ENCODE measurements around the gene PTPRN2. TPM values are rescaled to one million over a fixed set of nuclear protein-coding genes. Genes with fewer than 3 reads are reported as not detected.

PTPRN2 gene
- total RNA-seq, 1 donor from 2014 or later, result 11.4 TPM

- no peak overlapping the region for H3K4me3 Mint-ChIP-seq (ENCODE audit: low read depth)
- TF ChIP-seq CTCF (IDR thresholded peaks at IDR 0.05; ENCODE audit: unreplicated experiment), result no peak
- no peaks in the 10 kb centered on the region for H3K9me3 Mint-ChIP-seq (ENCODE audit: low read depth)
- H3K4me1 Mint-ChIP-seq (ENCODE audit: low read depth), result no peaks in the 10 kb centered on the region
- H3K36me3 Mint-ChIP-seq (ENCODE audit: insufficient read depth), result no peaks in the 10 kb centered on the region
- no peak for DNase-seq (ENCODE audit: low spot score, unreplicated experiment)
- H3K27ac Mint-ChIP-seq, result no peak overlapping the region
- H3K27me3 Mint-ChIP-seq, result no peaks in the 10 kb centered on the region
Observed at GRCh38 chr7:158077151-158077840, 510.3 kb downstream of the PTPRN2 start.

GRCh38 chr7:158076656-158077055 is 511.0 kb downstream of the PTPRN2 start:
- Mint-ChIP-seq H3K36me3 (ENCODE audit: insufficient read depth) (no peaks in the 10 kb centered on the region), H3K9me3 (ENCODE audit: low read depth) (no peaks in the 10 kb centered on the region), H3K27ac (no peak overlapping the region), H3K27me3 (no peaks in the 10 kb centered on the region), H3K4me1 (ENCODE audit: low read depth) (no peaks in the 10 kb centered on the region), H3K4me3 (ENCODE audit: low read depth) (no peak overlapping the region)
- no peak for TF ChIP-seq CTCF (IDR thresholded peaks at IDR 0.05; ENCODE audit: unreplicated experiment)
- DNase-seq (ENCODE audit: low spot score, unreplicated experiment), result no peak

GRCh38 chr7:158076215-158076614 is 511.4 kb downstream of the PTPRN2 start:
- DNase-seq (ENCODE audit: low spot score, unreplicated experiment), result no peak
- Mint-ChIP-seq H3K27me3 (no peaks in the 10 kb centered on the region), H3K9me3 (ENCODE audit: low read depth) (no peaks in the 10 kb centered on the region), H3K4me3 (ENCODE audit: low read depth) (no peak overlapping the region), H3K27ac (no peak overlapping the region), H3K36me3 (ENCODE audit: insufficient read depth) (no peaks in the 10 kb centered on the region), H3K4me1 (ENCODE audit: low read depth) (no peaks in the 10 kb centered on the region)
- TF ChIP-seq CTCF (IDR thresholded peaks at IDR 0.05; ENCODE audit: unreplicated experiment), result no peak

GRCh38 chr7:158075633-158076001 is 512.0 kb downstream of the PTPRN2 start:
- H3K36me3 Mint-ChIP-seq (ENCODE audit: insufficient read depth), result no peaks in the 10 kb centered on the region
- no peaks in the 10 kb centered on the region for H3K4me1 Mint-ChIP-seq (ENCODE audit: low read depth)
- no peak overlapping the region for H3K27ac Mint-ChIP-seq
- TF ChIP-seq CTCF (IDR thresholded peaks at IDR 0.05; ENCODE audit: unreplicated experiment), result no peak
- H3K9me3 Mint-ChIP-seq (ENCODE audit: low read depth), result no peaks in the 10 kb centered on the region
- H3K27me3 Mint-ChIP-seq, result no peaks in the 10 kb centered on the region
- DNase-seq (ENCODE audit: low spot score, unreplicated experiment), result no peak
- no peak overlapping the region for H3K4me3 Mint-ChIP-seq (ENCODE audit: low read depth)

- no peak overlapping the region for H3K4me3 Mint-ChIP-seq (ENCODE audit: low read depth)
Observed at GRCh38 chr7:158074896-158075632, 512.6 kb downstream of the PTPRN2 start.

More at GRCh38 chr7:158074896-158075632, 512.6 kb downstream of the PTPRN2 start:
- H3K4me1 Mint-ChIP-seq (ENCODE audit: low read depth), result no peaks in the 10 kb centered on the region
- peaks cover 1% of the 10 kb centered on the region for H3K9me3 Mint-ChIP-seq (ENCODE audit: low read depth)
- no peaks in the 10 kb centered on the region for H3K27me3 Mint-ChIP-seq
- no peak overlapping the region for H3K27ac Mint-ChIP-seq
- peaks cover 1% of the 10 kb centered on the region for H3K36me3 Mint-ChIP-seq (ENCODE audit: insufficient read depth)
- no peak for DNase-seq (ENCODE audit: low spot score, unreplicated experiment)
- no peak for TF ChIP-seq CTCF (IDR thresholded peaks at IDR 0.05; ENCODE audit: unreplicated experiment)
